ENCODE measurements around the gene TLK2.
"Not testable (repeated sequence)": the region's sequence is repeated elsewhere in the genome, so short reads cannot be mapped to it uniquely, and the experiment has no call there.

Gene TLK2

DNA sequence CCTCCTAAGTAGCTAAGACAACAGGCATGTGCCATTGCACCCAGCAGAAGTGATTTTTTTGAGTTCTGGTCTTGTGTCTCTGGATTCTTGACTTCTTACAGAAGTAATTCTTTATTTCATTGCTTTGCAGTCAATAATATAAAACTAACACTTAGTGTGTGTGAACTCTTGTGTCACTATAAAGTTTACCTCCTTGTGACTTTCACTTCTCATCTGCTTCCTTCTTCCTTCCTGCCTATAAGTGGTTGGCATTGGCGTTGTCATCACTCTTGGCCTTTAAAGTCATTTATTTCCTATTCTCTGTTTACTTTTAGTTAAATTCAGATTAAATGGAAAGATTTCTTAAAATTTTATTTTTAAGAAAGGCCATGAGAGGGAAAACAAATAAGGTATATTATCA lies 12.4 kb downstream of the TLK2 start:
- FAIRE-seq: not testable (repeated sequence)

DNA sequence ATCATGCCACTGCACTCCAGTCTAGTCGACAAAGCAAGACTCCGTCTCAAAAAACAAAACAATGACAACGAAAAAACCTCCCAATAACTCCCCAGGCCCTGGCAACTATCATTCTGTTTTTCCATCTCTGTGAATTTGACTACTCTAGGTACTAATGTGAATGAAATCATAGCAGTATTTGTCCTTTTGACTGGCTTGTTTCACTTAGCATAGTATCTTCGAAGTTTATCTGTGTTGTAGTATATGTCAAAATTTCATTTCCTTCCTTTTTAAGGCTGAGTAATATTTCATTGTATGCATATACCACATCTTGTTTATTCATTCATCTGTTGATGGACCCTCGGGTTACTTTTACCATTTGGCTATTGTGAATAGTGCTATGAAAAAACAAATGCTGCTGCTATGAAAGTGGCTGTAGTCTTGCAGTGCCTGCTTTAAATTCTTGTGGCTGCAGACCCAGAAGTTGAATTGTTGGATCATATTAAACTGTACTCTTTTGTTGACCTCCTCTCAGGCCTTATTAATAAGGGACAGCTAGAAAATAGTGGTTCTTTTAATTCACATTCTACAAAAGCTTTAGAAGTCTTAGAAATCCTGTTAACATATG lies 14.5 kb downstream of the TLK2 start:
- FAIRE-seq: not testable (repeated sequence)

DNA sequence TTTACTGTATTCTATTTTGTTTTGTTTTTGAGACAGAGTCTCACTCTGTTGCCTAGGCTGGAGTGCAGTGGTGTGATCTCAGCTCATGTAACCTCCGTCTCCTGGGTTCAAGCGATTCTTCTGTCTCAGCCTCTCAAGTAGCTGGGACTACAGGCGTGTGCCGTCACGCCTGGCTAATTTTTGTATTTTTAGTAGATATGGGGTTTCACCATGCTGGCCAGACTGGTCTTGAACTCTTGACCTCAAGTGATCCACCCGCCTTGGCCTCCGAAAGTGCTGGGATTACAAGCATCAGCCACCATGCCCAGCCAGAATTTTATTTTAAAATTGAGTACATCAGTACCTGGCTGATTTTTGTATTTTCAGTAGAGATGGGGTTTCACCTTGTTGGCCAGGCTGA lies 15.4 kb downstream of the TLK2 start:
- not testable (repeated sequence) for FAIRE-seq

DNA sequence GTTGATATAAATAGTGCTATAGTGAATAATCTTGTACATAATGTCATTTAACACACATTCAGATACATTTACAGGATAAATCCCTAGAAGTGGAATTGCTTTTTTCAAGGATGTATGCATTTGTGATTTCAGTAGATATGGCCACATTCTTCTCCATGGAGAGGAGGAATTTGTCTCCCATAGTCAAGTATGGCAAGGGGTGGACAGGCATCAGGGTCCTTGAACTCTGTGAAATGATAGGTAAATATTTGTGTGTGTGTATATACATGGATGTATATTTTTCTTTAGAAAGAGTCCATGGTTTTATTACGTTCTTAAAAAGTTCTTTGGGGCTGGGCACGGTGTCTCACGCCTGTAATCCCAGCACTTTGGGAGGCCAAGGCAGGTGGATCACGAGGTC lies 17.7 kb downstream of the TLK2 start:
- FAIRE-seq: not testable (repeated sequence)

DNA sequence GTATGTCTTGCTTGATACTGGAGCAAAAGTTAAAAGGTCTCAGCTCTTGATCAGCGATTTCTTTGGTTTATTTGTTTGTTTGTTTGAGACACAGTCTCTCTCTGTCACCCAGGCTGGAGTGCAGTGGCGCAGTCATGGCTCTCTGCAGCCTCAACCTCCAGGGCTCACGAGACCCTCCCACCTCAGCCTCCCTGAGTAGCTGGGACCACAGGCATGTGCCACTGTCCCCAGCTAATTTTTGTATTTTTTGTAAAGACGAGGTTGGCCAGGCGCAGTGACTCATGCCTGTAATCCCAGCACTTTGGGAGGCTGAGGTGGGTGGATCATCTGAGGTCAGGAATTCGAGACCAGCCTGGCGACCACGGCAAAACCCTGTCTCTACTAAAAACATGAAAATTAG lies 20.2 kb downstream of the TLK2 start:
- not testable (repeated sequence) for FAIRE-seq

DNA sequence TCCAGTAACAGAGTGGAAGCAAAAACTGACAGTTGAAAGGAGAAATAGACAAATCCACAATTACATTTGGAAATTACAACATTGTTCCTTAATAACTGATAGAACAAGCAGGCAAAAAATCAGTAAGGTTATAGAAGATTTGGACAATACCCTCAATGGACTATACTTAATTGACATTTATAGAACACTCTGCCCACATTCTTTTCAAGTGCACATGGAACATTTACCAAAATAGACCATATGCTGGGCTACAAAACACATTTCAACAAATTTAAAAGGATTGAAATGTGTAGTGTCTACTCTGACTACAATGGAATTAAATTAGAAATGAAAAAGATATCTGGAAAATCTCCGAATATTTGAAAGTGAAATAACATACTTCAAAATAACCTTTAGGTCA lies 21.8 kb downstream of the TLK2 start:
- not testable (repeated sequence) for FAIRE-seq

DNA sequence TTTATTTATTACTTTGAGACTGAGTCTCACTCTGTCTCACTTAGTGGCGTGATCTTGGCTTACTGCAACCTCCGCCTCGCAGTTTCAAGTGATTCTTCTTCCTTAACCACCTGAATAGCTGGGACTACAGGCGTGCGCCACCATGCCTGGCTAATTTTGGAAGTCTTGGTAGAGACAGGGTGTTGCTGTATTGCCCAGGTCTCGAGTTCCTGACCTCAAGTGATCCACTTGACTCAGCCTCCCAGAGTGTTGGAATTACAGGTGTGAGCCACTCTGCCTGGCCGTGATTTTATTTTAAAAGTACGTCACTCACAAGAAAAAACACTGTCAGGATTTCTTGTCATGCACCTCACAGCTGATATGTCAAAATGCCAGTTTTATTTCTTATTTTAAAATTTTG lies 26.2 kb downstream of the TLK2 start:
- not testable (repeated sequence) for FAIRE-seq

DNA sequence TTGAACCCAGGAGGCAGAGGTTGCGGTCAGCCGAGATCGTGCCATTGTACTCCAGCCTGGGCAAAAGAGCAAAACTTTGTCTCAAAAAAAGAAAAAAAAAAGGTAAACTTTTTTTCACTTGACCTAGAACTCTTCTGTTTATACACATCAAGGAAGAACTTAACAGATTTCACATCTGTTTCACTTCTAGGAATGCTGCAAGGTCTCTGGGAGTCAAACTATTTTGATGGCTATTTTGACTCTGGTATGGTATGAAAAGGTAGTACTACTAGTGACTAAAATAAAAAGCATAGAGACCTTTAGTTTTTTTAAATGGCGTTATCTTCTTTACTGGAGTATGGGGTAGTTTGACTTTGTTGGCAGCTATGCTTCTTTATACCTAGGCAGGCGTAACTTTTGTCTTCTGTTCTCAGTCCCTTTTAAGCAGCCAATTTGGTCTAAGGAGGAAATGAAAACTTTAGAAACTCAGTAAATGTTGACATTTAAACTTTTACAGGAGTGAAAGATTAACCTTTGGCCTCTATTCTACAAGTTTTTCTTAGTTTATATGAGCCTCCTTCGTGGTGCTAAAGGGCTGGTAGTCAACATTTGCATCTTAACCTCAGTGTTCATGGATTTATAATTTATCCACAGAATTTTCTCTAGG lies 28.7 kb downstream of the TLK2 start:
- FAIRE-seq: not testable (repeated sequence)

DNA sequence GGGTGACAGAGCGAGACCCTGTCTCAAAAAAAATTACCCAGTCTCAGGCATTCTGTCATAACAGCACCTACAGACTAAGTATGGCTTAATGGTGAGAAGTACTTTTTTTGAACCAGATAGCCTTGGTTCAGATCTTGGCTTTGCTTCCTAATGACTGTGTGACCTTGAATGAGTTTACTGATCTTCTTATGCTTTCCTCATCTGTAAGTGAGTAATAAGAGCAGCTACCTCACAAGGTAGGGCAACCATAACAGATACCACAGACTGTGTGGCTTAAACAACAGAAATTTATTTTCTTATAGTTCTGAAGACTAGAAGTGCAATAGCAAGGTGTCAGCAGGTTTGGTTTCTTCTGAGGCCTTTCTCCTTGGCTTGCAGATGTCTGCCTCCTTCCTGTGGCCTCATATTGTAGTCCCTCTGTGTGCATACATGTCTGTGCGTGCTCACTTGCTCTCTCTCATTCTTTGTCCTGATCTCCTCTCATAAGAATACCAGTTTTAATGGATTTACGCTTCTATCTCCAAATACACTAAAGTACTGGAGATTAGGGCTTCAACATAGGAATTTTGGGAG lies 31.7 kb downstream of the TLK2 start:
- not testable (repeated sequence) for FAIRE-seq

DNA sequence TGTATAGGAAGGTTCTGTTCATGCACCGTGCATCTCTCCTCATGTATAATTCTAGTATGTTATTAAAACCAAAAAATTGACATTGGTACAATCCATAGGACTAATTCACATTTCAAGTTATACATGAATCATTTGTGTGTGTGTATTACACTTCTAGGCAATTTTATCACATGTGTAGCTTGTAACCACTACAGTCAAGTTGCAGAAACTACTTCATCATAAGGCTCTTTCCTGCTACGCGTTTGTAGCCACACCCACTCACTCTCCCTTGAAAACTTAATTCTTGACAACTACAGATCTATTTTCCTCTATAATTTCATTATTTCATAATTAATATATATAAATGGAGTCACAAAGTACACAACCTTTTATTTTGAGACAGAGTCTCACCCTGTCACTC lies 32.4 kb downstream of the TLK2 start:
- not testable (repeated sequence) for FAIRE-seq

DNA sequence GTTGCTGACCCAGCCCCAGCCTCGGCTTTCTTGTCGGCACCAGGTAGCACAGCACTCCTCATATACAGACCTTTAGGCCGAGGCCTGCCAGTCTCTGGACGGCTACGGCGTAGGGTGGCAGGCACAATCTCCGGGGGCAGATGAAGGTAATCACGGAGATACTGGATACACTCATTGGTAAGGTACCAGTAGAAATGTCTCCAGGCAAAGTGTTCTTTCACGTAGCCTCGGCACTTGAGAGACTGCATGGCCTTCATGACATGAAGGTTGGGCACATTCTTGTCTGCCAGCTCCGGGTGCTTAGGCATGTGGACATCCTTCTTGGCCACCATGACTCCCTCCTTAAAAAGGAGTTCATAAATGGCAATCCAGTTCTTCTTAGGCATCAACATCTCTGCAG lies 37.8 kb downstream of the TLK2 start:
- FAIRE-seq: not testable (repeated sequence)

DNA sequence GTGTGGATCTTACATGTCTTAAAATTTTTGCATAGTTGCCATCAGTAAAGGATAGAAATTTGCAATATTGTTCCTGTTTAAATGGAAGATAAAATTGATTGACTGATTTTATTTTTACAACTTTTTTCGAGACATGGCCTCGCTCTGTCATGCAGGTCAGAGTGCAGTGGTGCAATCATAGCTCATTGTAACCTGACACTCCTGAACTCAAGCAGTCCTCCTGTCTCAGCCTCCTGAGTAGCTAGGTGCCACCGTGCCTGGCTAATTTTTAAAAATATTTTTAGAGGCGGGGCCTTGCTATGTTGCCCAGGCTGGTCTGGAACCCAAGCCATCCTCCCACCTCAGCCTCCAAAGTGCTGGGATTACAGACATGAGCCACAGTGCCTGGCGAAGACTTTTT lies 42.7 kb downstream of the TLK2 start:
- FAIRE-seq: not testable (repeated sequence)

DNA sequence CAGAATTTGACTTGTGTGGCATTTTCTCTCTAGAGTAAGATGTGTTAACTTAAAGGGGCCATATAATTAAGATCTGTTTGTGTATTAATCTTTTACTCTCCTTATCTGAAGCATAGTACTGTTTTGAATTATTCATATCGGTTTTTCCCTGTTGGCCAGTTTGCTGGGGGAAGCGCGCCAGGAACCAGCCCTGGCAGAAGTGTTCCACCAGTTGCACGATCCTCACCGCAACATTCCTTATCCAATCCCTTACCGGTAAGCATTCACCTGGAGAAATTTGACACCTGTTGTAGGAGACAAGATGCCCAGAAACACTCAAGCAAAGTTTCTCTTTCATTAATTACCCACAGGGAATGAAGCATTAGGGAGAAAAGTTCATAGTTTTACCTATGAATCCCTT lies 45.5 kb downstream of the TLK2 start:
- not testable (repeated sequence) for FAIRE-seq

DNA sequence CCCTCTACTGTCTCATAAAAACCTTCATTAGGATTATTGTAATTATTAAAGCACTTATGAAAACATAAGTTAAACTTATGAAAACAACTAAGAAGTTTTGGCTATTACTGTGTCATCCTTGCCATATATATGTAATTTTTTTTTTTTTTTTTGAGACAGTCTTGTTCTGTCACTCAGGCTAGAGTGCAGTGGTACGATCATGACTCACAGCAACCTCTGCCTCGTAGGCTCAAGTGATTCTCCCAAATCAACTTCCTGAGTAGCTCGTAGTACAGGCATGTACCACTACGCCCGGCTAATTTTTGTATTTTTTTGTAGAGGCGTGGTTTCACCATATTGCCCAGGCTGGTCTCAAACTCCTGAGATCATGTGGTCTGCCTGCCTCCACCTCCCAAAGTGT lies 46.7 kb downstream of the TLK2 start:
- not testable (repeated sequence) for FAIRE-seq

DNA sequence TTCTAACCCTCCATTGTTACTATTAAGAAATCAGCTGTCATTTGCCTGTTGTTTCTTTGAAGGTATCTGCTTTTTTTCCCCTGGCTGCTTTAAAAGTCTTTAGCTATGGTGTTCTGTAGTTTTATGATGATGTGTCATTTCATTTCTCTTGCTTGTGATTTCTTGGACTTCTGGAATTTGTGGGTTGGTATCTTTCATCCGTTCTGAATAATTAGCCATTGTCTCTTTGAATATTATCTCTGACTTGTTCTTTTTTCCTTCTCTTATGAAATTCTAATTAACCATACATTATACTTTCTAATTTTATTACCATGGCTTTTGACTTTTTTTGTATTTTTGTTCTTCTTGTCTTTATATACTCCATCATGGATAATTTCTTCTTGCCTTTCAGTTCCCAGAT lies 52.3 kb downstream of the TLK2 start:
- not testable (repeated sequence) for FAIRE-seq

DNA sequence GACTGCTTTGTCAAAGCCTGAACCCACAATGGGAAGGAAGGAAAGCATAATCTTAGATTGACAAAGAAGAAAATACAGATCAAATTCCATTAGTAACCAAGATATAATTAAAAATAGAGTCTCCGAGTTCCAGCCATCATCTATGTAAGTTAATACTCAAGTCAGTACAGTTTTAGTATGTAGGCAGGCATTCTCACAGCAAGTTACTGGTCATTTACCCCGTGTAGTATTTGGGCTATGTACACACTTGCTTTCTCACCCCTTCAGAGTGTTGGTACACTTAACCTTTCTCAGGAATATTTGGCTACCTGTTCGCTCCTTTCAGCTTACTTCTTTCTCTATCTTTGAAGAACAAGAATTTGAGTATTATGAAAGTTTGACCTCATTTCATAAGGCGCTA lies 57.9 kb downstream of the TLK2 start:
- not testable (repeated sequence) for FAIRE-seq

DNA sequence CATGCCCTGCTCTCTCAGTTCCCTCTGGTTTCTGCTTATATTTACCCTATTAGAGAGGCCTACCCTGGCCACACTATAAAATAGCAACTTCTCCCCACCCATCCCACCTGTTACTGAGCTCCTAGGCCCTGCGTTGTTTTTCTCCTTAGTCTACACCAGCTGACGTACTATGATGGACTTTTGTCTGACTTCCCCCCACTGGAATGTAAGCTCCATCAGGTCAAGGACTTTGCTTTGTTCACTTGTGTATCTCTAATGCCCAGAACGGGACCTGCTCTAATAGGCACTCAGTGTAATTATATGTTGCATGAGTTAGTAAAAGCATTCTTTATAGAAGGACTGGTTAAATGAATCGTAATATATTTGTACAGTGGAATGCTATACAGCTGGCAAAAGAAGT lies 62.4 kb downstream of the TLK2 start:
- FAIRE-seq: not testable (repeated sequence)

DNA sequence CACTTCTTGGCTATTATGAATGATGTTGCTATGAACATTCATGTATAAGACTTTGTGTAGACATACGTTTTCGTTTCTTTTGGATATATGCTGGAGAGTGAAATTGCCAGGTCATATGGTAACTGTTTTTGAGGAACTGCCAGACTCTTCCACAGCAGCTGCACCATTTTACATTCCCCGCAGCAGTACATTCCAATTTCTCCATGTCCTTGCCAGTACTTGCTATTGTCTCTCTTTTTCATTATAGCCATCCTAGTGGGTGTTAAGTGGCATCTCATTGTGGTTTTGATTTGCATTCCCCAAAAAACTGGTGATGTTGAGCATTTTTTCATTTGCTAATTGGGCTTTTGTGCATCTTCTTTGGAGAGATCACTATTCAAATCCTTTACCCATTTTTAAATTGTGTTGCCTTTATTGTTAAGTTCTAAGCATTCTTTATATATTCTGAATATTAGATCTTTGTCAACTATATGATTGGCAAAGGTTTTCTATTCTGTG lies 64.7 kb downstream of the TLK2 start:
- not testable (repeated sequence) for FAIRE-seq

DNA sequence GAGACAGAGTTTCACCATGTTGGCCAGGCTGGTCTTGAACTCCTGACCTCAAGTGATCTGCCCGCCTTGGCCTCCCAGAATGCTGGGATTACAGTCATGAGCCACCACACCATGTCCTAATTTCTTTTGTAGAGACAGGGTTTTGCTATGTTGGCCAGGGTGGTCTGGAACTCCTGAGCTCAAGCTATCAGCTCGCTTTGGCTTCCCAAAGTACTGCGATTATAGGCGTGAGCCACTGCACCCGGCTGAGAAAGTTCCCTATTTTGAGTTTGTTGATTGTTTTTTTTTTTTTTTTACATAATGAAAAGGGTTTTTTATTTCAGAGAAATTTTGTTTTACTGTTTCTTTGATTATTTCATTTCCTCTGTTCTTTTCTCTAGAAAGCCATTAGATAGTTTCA lies 67.4 kb downstream of the TLK2 start:
- FAIRE-seq: not testable (repeated sequence)

DNA sequence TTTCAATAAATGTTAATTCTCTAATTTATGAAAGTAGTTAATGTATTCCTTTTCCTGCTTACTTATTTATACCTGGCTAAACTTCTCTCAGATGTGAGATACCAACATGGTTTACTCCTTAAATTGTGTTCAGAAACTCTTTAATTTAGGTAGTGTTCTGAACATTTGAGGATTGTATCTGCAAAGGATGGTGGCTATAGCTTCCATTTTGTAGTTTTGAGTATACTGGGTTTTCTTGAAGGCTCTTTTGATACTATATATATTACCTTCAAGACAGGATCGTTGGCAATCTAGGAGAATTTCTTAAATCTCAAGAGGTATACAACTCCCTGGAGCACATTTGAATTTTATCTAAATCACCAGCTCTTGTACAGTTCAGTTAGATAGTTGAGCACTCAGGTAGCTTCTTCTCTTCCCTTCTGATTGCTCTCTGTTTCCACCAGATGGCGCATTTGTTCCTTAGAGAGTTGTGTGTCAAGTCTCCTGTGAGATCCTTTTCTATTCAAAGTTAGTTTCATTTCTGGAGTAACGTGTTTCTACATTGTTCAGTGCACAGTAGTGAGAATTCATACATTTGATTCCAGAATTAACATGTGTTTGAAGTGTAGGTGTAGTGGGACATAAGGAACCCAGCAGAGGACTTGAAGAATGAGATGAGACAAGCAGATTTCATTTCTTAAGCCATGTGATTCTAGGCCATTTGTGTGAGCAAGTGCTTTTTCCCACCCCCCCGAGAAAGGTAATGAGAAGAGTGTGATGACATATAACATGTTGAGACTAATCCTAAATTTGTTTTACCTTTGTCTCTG lies 74.4 kb downstream of the TLK2 start:
- peak; percentile 96 for FAIRE-seq

DNA sequence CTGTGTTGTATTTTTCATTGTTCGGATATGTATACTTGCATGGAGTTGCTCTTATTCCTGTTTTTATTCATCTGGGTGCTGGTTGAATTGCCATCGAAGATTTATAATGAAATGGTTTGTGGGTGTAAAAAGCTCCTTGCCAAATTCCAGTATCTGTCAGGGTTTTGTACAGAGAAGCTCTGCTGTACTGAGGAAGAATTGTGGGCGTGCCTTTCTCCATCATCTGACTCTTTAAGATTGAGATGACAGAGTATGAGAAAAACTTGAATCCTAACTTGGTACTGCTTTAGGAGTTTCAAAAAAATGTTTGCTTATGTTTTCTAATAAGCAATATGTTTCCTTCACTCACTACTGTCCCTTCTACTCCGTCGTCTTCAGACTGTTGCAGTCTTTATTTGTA lies 78.9 kb downstream of the TLK2 start:
- not testable (repeated sequence) for FAIRE-seq

DNA sequence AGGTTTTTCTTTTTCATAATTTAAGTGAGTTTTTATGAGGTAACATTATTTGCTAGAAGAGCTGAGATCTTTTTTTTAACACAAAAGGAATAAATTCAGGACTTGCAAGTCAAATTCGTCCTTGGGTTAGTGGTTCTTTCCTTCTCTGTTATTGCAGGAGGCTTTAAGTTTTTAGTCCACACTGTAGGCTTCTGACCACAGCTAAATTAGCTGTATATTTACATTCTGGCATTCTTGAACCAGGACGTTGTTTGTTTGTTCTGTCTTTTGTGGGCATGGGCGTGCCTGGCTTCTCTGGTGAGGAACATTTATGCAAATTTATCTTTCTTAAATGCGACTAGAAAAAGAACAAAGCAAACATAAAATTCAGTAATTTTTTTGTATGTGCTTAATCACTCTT lies 80.3 kb downstream of the TLK2 start:
- FAIRE-seq: not testable (repeated sequence)

DNA sequence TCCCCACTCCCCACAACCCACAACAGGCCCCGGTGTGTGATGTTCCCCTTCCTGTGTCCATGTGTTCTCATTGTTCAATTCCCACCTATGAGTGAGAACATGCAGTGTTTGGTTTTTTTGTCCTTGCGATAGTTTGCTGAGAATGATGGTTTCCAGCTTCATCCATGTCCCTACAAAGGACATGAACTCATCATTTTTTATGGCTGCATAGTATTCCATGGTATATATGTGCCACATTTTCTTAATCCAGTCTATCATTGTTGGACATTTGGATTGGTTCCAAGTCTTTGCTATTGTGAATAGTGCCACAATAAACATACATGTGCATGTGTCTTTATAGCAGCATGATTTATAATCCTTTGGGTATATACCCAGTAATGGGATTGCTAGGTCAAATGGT lies 82.3 kb downstream of the TLK2 start:
- FAIRE-seq: not testable (repeated sequence)

Measured in islet of Langerhans (tissue), 1 donor.